Fibroblast of gingiva (primary cell): ENCODE results near the gene HTRA1.

Experiments
- DNase-seq: peaks from one replicate; pipeline ENCODE4 v3.0.0-alpha.2; 2011; ENCODE audit warnings: low read depth

Gene HTRA1

DNA sequence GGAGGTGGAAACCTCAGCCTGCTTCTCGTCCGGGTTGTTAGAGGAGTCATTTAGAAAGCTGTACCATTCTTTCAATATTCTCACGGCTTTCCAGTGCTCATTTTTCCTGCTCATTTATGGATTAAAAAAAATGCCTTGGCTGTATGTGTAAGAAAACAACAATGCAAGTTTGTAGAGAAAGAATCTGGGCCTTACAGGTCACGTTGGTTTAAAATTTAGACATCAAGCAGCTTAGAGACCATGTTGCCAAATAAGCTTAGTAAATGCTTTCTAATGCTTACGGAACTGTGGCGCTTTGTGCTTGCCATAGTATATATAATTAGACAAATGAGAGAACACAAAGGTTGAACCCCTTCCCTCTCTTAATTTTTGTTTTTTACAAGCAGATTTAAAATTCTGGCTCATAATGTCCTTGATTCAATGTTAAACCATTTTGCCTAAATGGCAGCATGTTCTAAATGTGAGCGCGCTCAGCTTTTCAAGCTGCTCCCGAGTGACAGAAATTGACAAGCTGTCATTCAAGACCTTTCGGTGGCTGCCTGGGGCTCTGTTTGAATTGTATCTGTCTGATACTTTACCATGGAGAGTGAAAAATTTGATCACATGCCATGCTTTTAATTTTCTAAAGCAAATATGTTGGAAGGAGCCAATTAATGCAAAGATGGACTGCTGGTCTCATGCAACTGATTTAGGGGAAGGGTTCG lies 5.8 kb upstream of the HTRA1 start:
- no peak for DNase-seq

DNA sequence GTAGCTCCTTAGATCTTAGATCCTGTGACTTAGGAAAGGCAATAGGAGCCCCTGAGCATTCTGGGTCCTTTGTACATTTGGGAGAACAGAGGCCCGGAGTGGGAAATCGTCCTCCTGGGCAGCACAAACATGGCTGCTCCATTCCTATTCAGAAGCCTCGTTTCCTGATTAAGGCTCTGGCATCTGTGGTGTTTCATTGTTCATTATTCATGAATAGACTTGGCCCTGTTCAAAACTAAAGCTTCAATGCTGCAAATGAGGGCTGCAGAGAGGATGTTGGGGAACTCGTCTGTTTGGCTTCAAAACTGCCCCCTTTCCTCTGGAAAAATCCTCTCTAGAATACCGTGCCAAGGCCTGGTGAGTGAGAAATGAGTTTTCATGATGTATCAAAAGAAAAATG lies 3.4 kb upstream of the HTRA1 start:
- DNase-seq, result no peak

DNA sequence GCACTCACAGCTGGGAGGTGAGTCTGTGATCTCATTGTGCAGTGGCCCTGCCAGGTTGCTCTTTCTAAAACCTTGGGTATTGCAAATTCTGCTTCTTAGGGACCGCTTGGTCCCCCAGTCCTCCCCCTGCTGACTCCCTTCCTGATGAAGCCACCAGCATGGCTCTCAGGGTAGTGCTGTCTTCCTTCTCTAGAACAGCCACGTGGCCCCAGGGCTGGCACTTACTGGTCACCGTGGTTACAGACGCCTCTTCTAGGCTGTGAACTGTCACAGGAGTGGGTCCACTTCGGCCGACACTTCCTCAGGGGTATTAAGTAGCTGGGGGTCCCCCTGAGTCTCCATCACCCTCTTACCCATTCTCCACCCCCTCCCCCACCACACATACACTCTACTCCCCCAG lies 2.7 kb upstream of the HTRA1 start:
- no peak for DNase-seq

DNA sequence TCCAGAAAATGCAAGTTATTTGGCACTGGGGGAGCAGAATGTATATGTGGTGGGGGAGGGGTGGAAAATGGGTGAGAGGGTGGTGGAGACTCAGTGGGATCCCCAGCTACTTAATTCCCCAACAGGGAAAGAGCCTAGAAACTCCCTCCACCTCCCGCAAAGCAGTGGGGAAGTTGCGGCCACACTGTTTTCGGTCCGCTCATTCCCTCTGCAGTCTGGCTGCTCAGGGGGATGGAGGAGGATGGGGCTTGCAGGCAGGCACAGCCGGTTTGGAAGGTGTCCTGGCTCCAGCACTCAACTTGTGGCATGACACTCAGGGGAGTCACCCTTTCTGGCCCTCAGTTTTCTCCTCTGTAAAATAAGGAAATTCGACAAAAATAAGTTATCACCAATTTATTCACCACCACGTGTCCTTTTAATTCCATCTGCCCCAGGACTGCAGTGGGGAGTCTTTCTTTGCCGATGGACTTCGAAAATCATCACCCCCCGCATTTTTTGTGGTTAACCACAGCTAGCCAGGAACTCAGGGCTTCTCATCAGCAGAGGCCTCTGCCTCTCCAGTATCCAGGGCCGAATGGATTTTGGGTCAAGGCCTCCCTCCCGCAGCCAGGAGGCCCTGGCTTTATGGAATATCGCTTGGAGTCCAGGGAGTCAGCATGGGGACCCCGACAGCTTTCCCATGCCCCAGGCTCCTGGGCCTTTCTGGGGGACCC lies 1.6 kb upstream of the HTRA1 start:
- DNase-seq, result no peak

DNA sequence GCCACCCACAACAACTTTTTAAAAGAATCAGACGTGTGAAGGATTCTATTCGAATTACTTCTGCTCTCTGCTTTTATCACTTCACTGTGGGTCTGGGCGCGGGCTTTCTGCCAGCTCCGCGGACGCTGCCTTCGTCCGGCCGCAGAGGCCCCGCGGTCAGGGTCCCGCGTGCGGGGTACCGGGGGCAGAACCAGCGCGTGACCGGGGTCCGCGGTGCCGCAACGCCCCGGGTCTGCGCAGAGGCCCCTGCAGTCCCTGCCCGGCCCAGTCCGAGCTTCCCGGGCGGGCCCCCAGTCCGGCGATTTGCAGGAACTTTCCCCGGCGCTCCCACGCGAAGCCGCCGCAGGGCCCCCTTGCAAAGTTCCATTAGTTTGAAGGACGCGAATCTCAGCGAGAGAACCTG lies 461 bp upstream of the HTRA1 start:
- DNase-seq, result no peak

DNA sequence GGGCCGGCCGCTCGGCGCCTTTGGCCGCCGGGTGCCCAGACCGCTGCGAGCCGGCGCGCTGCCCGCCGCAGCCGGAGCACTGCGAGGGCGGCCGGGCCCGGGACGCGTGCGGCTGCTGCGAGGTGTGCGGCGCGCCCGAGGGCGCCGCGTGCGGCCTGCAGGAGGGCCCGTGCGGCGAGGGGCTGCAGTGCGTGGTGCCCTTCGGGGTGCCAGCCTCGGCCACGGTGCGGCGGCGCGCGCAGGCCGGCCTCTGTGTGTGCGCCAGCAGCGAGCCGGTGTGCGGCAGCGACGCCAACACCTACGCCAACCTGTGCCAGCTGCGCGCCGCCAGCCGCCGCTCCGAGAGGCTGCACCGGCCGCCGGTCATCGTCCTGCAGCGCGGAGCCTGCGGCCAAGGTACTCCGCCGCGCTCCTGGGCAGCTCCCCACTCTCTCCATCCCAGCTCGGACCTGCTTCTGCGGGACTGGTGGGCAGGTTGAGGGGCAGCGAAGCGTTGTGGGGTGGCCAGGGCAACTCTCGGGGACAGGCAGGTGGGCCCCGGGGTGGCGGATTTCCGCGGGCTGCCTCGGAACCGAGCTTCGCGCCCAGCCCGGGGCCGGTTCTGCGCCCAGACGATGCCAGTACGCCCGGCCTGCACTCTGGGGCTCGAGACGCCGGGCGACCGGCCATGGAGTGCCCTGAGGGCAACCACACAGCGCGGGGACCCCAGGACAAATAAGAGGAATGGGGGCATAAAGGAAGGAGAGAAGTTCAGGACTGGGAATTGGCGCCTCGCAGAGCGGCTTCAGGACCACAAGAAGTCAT lies 578 bp downstream of the HTRA1 start:
- DNase-seq, result no peak

DNA sequence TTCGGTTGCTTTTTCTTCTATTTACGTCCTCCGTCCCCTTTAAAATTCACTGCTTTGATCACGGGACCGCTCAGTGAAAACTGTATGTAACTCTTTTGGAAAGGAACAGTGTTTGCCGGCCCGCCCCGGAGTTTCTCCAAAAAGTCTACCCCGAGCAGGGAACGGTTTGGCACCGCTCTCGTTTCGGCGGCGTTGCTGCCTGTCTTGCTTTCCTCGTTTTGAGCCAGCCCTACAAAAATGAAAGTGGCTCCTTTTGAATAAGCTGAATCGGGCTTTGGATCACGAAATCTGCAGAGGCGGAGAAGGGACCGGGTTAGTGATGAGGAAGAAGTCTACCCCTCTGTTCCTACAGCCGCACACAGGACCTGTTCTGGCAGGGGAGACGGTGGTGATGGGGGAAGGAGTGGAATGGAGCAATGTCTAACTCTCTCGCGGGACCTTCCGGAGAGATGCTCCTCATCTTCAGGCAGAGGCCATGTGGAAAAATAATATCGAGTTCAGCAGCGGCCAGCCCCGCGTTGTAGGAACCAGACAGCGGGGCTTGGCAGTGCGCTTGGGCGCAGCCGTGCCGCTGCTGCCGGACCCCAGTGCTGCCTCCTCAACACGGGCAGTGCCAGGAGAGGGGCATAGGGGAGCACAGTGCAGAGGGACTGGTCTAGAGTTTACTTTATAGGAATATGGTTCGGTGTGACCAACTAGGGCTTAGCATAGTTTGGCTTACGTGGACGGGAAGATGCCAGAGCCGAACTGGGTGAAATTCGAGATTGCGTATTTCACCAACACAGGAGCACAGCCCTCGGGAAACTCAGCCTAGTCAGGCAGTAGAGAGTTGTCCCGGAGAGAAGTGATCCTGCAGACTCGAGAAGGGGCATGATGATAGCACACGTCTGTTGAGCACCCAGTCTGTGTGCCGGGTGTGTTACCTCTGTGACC lies 1.4 kb downstream of the HTRA1 start:
- peak; percentile 71 for DNase-seq

DNA sequence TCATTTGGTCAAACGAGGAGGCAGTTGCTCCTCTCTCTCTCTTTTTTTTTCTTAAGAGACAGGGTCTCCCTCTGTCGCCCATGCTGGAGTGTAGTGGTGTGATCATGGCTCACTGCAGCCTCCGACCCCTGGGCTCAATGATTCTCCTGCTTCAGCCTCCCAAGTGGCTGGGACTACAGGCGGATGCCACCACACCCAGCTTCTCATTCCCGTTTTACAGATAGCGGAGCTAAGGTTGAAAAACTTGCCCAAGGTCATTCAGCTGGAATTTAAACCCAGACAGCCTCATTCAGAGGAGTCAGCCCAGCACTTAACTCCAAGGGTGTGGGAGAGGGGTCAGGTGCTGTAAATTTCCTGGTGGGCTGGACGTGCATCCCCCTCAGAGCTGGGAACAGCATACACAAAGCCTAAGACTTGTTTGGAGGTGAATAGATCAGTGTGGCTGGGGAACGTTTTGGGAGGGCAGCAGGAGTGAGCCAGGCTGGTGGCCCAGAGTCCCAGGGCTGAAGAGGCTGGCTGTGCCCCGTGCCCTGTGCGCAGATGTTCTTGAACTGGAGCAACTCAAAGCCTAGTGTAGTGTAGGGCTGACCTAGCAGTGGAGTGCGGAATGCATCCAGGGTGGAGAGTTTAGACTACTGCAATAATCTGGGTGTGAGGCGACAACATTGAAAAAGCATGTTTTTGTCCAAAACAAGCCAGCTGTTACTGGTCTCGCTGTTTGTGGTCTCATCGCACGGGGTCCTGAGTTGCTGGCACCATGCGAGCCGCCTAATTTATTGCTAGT lies 2.3 kb downstream of the HTRA1 start:
- DNase-seq, result no peak

DNA sequence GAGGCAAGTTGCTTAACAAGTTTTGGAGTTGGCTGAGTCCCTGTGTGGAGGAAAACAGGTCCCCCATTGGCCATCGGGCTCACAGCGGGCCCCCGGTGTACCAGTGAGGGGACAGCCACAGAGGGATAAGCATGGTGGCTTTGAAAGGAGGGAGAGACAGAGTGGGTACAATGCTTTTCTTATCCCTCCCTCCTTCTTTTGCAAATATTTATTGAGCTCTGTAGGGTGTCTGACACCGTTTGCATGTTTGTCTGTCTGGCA lies 2.8 kb downstream of the HTRA1 start:
- DNase-seq, result no peak

DNA sequence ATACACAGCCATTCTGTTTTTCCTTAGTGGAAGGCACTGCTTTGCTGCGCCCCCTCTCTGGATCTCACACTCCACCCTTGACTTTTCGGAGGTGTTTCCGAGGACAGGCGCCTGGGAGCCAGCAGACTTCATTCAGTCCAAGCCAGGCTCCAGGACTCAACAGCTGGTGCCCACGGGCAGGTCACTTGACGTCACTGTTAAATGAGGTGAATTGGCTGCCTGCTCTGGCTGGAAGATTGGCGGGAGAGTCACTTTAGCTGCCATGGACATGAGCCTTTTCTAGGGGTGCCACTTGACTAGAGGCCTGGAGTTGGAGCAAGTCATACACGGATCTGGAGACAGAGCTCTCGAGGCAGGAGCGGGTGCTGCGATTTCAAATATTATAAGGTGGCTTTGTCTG lies 3.2 kb downstream of the HTRA1 start:
- DNase-seq, result no peak

DNA sequence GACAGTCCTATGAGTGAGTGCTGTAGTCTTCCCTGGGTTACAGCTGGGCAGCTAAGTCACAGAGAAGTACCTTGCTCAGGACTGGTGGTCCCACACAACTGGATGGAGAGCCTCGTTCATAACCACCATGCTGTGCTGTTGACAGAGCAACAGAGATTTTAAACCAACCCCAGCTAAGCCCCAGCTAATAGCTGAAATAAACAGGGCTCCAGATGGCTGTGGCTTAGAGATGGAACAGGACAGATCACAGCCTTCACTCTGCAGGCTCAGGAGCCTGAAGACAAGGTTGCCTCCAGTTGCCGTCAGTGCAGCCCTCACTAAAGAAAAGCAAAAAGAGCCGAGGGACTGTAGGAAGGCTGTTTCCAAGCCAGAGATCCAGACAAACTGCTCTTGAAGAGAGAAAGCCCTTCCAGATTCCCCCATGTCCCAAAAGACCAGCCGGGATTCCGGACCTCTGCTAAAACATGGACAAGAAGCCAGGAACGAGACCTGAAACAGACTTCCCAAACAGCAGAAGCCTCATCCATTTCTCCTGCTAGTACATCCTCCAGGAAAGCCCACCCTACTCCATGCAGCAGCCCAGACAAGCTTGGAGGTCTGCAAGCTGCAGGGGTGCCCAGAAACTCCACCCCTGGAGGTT lies 4.2 kb downstream of the HTRA1 start:
- DNase-seq, result no peak

DNA sequence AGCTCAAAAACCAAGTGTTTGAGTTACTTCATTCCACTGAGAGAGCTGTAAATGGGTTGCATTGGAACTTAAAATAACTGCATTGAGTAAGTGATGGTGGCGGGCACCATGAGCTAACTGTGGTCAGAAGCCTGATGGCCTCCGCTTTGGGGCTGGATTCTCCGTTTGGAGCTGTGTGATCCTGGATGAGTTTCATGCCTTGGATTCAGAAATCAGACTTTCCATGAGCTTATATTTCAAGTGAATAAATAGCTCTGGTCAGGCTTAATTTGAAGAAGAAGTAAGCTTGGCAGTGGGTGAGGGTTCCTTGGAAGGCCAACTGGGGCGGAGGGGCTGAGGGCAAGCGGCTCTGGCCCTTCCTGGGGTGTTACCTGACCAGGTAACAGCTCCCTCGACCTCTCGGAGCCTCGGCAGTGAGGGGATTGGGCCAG lies 5.6 kb downstream of the HTRA1 start:
- DNase-seq, result peak; percentile 36

DNA sequence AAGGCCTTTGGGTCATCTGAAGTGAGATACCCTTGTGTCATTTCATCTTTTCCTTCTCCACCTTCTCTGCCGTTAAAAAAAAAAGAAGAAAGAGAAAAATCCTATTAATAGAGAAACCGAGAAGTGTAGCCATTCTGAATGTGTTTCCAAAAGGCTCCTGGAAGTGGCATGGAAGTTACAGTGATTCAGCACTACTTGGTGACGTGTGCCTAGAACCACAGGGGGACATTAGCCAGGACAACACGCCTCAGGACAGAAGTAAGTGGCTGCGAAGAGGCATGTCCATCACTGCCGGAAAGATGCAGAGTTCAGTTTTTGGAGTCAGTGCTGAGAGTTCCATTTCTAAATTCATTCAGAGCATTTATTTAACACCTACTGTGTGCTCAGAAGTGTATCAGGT lies 6.3 kb downstream of the HTRA1 start:
- no peak for DNase-seq

DNA sequence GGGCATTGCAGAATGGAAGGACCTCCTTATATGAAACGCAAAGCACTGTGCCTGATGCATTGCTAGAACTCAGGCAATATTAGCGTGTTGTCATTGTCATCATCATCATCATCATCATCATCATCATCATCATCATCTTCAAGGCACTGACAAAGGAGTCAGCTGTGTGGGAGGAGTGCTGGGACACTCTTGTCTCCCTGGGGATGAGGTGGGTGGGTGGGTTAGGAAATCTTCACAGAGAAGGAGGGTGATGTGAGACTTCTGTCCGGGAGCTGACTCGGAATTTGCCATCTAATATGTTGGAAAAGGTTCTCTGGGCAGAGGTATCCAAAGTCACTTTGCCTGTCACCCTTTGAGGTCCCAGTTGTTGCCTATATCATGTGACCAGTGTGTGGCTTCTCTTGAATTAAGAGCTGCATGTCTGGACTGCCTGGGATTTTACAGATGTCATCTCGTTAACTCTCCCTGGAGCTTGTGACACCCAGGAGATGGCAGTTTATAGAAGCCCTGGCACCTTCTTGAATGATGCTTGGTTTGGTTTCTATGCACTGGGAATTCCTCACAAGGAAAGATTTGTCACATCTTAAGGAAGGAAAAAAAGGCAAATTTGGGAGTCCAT lies 7.1 kb downstream of the HTRA1 start:
- no peak for DNase-seq

DNA sequence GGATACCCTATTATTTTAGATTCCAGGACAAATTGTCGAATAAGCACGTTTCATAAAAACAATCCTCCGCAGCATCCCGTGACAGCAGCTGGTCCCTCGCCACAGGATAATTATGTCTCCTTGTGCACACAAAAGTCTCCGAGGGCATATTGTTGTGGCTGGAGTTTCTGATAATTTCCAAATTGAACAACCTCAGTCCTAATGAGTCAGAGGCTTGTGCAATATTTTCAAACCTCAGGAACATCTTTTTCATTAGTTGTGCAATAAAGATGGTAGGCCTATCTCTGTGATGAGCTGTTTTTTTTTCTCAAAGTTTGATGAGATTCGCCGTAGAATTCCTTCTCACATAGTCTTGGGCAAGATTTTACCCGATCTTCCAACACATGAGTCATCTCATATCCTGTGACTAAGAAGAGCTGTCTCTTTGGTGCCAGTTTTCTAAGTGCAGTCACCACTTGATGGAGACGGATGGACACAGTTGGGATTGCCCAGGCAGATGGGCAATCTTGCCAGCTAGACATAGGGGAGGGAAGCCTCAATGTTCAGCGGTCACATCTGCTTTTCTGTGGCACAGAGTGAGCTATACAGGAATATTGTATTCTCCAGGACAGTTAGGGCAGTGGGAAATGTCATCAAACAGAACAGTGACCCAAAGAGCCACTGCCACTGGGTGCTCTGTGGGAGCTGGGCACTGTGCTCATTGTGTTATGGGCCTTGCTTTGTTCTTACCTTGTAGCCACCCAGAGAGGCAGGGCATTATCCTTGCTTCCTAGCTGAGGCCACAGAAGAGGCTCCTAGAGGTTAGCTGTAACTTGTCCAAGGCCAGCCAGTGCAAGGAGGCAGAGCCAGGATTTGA lies 7.8 kb downstream of the HTRA1 start:
- peak; percentile 98 for DNase-seq

DNA sequence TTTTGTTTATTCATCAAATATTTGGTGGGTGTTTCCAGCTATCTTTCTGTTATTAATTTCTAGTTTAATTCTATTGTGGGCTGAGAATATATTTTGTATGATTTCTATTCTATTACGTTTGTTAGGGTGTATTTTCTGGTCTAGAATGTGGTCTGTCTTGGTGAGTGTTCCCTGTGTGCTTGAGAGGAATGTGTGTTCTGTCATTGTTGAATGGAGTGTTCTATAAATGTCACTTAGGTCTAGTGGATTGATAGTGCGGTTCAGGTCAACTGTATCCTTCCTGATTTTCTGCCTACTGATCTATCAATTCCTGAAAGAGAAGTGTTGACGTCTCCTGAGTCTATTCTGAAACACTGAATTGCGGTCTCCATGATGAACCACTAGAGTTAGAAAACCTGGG lies 8.5 kb downstream of the HTRA1 start:
- DNase-seq, result no peak

DNA sequence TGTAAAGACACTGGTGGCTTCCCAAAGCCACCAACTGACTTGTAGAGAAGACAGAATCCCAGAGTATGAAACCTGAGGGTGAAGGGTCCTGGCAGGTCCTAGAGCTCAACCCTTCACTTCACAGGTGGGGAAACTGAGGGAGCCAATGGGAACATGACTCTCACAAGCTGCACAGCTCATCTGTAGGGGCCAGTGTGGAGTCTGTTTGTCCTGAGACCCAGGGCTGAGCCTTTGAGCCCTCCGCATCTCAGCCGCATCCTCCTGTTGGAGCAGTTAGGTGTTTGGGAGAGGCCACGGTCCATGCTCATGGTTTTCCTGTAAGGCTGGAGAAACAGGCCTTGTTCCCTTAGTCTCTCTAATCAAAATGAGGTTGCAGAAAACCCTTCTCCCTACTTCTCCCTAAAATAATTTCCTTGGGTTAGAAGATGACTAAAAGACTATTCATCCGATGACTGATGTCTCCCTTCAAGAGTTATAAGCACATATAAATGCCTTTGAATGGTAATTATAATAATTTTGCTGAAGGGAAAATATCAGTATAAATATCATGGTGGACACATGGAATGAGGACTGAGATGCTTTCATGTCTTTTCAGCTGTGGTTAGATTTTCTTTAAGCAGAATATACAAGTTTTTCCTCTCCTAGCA lies 10.3 kb downstream of the HTRA1 start:
- no peak for DNase-seq

DNA sequence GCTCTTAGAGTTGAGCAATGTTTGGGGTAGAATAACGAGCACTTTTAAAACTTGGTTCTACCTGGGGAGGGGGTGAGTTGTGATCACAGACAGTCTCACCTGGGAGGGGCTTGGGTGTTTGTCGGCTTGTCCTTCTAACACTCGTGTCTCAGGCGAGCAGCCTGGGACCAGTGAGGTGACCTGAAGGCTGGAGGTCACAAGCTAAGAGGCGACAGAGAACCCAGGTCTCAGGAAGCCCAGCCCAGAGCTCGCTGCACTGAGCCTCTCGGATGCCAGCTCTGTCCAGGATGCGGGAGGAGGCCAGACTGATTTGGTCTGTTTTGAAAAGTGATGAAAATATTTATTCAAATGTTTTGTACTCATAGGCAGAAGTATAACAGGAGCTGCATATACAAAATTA lies 11.8 kb downstream of the HTRA1 start:
- DNase-seq, result no peak
